ENCODE measurements around the gene C17orf58.
"Not testable (repeated sequence)": the region's sequence is repeated elsewhere in the genome, so short reads cannot be mapped to it uniquely, and the experiment has no call there.

C17orf58 gene

DNA sequence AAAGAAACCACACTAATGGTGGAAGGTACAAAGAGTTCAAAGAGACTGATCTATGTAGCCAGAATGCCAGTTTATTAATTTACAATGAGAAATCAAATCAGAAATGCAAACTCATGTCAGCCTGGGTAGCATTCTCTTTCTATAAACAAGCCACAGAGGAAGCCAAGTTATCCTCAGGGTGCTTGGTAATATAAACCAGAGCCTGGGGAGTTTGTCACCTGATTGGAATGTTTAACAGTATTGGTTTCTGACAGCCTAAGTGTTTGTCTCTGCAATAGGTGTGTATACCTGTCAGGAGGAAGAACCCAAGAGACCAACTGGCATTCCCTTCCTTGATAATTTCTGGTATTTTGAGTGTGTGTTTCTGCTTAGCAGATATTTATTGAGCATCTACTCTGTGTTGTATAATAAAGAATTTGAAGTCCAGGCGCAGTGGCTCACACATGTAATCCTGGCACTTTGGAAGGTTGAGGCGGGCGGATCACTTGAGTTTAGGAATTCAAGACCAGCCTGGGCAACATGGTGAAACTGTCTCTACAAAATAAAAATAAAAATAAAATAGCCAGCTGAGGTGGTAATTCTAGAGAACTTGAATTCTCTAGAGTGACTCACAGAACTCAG is 3.1 kb upstream of the C17orf58 start:
- no peak for DNase-seq

DNA sequence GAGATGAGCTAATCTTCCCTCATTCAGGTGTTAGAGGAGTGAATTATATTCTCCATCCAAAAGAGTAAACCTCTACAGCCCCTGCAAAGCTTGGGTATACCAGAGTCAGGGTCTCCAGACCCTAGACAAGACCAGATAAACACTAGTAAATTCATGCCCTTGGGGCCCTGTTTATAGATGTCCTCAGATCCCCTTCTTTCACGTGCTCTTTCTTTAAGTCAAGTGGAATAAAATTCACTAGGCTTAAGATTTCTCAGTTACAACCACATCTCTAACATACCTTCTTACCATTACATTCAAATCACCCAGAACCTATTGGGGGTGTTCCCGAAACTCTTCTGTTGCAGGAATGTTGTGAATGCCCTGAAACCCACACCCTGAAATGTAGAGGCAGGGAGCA is 2.2 kb upstream of the C17orf58 start:
- DNase-seq, result no peak

DNA sequence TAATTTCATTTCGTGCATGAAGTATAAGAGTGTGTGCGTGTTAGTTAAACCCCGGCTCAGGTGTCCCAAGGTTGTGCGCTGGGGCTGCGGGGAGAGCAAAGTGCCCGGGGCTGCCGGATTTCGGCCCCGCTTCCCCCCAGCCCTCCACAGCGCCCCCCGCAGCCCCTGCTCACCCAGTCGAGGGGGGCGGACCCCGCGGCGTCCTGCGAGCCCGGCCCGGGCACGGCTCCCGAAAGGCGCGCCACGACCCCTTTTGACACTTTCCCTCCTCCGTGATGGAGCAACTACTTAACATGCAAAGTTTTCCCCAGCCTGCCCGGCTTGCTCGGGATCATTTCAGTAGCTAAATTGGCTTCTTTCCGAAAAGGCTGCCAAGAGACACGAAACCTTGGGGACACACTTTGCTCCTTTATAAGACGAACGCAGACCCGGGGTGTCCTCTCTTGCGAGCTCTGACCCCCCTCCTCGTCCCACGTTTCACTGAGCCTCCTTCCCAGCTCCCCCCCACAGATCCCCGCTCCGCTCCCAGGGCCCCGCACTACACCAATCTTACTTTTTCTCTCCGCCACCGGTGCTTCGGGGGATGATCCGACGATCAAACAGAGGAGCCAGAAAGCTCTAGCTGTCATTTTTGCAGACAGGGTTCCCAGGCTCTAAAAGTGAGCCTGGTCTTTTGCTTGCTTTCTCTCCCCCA is 552 bp downstream of the C17orf58 start:
- no peak for DNase-seq

DNA sequence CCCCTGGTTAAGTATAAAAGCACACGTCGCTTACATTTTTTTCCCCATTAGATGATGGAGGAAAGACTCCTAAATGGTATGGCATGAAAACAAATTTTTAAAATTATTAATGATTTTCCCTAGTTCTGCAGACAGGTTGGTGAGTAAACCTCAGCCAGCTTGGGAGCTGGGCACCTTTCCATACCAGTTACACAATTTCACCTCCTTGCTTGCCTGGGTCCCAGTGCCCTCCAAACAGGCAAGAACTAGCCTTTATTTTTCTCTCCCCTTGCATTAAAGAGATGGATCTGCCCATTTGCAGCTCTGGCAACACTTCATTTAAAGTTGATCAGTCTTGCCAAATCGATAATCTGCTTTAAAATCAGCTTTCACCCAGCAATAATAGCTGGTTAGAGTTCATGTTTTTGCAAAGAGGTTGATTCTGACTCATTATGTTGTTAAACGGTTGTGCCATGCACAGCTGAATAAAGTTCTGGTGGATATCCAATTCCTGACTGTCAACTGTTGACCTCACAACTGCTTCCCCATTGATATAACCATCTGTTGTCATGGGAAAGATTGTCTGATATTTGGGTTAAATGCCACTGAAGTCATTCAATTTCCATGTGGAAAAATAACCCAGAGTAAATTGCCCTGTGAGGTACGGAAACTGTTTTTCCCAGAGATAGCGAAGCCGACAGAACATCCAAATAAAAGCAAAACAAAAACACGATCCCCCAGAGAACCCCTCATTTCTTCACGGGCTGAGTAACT is 1.3 kb downstream of the C17orf58 start:
- no peak for DNase-seq

DNA sequence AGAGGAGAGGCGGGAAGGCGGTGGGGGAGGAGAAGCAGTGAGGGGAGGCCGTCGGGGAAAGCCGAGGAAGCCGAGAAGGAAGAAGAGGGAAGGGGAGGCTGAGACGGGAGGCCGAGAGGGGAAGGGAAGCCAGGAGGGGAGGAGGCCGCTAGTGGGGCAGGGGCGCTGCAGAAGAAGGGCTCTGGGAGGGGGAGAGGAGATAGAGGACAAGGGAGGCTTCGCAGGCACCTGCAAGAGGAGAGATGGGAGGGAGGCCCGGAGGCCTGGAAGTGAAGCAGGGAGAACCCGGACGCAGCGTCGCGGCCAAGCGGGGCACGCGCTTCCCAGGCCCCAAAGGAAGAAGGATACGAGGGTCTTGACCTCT is 2.3 kb downstream of the C17orf58 start:
- no peak for DNase-seq

DNA sequence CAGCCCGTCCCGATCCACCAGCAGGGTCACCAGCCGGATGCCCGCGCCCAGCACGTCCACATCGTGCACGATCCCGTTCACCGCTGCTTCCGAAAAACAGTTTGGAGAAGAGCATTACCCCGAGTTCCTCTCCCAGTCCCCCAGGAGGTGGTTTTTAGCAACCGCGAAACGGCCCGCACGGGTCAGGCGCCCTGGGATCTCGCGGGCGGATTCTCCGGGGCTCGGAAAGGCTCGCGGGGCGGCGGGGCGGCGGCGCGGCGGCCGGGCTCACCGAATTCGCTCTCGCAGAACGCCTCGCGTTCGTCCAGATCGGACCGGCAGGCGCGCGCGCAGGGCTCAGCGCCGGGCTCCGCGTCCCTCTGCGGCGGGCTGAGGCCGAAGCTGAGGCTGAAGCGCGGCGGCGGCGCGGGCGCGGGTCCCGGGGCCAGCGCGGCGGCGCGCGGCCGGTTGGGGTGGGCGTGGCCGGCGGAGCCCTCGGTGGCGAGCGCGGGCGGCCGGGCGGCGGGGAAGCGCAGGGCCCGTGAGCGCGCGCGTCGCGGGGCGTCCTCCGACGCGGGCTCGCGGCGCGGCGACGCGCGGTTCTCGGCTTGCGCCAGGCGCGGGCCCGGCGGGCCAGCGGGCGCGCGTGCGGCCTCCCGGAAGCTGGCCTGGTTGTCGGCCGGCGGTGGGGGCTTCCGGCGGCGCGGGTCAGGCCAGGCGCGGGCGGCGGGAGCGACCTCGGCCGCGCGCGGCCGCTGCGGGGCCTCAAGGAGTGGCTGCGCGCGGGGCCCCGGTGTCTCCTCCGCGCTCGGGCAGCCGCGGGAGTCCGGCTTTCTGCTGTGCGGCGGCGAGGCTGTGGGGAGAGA is 2.9 kb downstream of the C17orf58 start:
- peak; percentile 52 for DNase-seq

DNA sequence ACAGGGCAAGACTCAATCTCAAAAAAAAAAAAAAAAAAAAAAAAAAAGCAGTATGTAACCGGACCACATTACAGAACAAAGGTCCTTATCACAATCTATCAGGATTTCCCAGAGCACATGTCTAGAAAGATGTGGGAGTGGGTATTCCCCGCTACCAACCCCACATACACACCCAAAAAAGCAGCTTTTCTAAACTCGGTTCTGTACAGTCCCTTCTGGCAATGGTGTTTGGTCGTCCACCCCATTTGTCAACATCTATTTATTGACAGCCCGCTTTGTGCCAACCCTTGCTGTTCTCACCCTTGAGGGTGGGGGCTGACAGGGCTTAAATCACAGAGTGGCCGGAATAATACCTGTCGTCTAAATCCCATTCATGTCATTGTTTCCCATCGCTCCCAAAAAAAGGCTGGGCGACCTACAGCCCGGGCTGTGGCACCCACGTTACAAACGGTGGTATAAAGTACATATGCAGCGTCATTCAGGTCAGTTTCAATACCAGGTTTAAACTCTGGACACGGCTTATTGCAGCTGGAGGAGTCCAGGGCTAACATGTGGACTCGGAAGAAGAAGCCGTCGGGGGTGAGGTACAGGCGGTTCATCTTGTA is 3.6 kb downstream of the C17orf58 start:
- DNase-seq, result no peak

DNA sequence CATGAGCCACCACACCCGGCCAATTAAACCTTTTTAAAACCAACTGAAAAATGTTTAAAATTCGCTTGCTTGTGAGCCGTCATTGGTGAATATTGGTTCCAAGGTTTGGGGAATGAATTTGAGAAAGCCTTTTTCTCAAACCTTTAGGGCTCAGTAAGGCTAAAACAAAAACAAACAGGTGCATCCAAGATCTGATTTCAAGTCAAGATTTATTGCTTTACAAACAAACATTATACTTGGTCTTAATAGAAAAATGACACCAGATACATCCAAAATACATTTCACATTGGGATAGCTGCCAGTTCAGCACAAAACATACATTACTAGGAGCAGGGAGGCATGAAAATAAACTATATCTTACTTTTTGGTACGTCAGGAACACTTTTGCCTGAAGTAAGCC is 5.4 kb downstream of the C17orf58 start:
- DNase-seq, result no peak

DNA sequence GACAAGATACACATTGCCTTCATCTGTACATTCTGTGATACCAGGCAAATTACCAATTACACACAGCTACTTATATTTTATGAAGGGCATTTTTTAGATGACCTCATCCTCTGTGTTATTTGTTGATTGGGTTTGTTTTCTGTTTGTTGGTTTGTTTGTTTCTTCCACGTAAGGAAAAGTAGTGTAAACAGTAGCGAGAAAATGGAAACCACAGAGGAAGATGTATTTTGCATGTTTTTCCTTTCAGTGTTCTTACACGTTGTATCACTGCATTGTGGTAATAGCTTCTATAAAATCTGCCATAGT is 12.9 kb downstream of the C17orf58 start:
- no peak for DNase-seq

DNA sequence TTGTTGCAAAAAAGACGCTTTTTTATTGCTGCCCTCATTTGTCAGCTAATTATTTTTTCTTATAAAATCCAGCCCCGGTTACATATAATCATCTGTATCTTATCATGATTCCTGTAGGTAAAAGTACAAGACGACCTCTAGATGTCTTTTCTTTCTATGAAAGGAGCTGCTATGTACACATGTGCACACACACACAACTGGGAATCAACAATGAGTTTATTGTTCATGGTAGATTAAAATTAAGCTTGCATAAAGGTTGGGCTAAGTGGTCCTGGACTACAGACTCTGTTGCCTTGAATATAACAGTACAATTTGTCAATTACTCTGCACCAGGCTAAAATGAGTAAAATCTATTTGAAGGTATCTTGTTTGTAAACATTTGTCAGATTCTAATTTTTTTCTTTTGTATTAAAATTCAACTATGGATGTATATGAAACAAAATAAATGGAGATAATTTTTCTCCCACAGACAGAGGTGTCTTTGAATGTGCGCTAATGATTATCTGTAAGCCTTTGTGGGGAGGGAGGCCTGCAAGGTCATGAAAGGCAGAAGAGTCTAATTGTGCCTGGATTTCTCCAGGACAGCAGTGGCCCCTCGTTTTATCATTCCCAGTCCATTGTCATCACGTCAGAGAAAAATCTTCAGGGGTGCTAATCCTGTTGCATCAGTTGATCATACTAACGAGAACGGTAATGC is 13.4 kb downstream of the C17orf58 start:
- no peak for DNase-seq

DNA sequence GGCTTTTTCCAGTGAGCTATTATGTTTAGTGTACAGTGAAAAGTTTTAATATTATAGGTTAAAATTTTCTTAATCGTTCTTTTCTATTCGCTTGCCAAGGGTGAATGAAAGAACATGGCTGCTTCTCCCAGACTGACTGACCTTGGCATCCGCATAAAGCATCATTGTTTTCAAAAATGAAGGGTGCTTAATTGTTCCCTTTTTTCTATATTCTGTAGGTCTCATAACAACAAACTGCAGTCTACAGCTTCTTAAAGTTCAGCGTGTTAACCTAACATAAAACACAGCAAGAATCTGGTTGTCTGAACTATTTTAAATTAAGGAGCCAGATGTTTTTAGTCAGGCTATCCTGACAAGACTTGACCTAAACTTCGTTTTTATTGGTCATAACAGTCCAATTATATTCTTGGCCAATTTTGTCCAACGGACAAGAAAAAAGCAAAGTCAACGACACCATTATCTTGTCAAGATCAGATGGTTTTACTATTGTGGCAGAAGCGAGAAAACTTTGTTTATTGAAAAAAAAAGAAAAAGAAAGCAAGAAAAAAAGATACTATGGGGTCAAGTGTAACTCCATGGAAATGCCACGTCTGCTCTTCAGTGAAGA is 14.1 kb downstream of the C17orf58 start:
- no peak for DNase-seq

DNA sequence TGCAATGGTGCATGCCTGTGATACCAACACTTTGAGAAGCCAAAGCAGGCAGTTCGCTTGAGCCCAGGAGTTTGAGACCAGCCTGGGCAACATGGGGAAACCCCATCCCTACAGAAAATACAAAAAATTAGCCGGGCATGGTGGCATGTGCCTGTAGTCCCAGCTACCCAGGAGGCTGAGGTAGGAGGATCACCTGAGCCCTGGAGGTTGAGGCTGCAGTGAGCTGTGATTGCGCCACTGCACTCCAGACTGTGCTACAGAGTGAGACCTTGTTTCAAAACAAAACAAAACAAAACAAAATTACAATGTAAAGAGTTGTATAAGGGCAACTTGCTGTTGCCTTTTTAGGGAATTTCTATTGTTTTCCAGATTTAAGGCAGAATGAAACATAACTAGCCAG is 15.4 kb downstream of the C17orf58 start:
- not testable (repeated sequence) for DNase-seq

DNA sequence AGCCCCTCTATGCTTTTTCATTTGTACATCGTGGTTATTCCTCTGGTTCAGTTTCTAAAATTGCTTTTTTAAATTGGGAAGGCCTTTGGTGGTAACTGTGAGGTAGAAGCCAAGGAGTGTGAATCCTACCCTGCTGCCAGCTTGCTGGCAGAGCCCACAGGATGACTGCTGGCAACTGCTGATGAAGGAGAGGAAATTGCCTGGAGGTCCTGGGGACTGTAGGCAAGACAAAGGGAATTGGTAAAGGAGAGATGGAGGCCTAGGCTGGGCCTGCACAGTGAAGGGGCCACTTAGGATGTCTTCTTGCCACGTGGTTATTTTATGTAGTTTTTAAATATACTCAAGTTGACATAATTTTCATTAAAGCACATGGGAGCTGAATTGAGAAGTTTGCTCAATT is 15.8 kb downstream of the C17orf58 start:
- DNase-seq, result no peak

DNA sequence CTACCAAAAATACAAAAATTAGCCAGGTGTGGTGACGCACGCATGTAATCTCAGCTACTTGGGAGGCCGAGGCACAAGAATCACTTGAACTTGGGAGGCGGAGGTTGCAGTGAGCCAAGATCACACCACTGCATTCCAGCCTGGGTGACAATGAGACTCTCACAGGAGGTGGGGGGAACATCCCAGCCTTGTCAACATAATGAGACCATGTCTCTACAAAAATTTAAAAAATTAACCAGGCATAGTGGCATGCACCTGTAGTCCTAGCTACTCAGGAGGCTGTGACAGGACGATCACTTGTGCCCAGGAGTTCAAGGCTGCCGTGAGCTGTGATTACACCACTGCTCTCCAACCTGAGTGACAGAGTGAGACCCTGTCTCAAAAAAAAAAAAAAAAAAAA is 20.0 kb downstream of the C17orf58 start:
- DNase-seq, result not testable (repeated sequence)

DNA sequence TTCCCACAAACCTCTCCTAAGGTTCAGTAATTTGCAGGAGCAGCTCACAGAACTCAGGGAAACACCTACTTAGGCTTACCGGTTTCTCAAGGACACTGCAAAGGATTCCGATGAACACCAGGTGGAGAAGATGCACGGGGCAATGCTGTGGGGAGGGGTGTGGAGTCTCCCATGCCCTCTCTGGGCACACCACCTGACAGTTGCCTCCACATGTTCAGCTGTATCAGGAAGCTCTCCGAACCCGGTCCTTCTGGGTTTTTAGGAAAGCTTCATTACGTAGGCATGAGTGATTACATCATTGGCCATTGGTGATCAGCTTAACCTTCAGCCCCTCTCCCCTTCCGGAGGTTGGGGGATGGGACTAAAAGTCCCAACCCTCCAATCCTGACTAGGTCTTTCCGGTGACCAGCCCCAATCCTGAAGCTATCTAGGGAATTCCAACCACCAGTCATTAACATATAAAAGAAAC is 21.6 kb downstream of the C17orf58 start:
- no peak for DNase-seq

DNA sequence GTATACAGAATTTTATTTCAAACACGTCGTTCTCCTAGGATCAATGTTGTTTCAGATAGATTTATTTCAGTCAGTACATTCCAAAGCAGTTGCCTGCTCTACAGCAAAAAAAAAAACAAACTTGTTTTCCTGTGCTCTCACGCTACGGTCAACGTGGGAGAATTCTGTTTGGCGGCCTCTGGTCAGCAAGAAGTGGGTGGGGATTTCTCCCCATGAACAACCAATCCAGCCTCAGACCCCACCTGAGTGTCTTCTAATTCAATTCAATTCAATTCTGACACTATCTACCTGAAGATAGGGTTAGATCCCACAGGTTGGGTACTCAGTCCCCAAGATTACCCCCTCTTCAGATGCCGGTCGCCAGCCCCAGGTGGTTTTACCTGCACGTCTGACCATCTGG is 22.1 kb downstream of the C17orf58 start:
- DNase-seq, result no peak

DNA sequence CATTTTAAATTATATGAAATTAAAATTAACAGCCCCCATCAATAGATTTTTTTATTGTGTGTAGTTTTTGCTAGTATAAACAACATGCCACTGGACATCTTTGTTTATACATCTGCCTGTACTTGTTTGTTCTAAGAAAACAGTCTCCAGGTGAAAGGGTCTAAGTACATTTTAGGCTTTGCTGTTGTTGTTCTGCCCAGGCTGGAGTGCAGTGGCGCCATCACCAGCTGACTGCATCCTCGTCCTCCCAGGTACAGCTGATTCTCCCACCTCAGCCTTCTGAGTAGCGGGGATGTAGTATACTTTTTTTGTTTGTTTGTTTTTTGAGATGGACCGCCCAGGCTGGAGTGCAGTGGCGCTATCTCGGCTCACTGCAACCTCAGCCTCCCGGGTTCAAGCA is 25.5 kb downstream of the C17orf58 start:
- DNase-seq, result no peak

DNA sequence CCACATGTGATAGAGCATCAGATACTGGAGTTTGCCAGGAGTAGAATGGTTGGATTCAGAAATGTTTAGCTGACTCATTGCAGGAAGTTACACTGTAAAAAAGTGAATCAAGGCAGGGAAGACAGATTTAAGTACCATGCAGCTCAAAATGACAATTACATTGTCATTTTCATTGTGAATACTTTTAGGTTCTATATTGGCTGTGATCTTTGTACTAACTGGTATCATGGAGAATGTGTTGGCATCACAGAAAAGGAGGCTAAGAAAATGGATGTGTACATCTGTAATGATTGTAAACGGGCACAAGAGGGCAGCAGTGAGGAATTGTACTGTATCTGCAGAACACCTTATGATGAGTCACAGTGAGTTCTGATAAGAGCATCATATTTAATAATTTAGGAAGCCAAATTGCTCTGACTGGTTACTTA is 33.1 kb downstream of the C17orf58 start:
- peak; percentile 50 for DNase-seq

DNA sequence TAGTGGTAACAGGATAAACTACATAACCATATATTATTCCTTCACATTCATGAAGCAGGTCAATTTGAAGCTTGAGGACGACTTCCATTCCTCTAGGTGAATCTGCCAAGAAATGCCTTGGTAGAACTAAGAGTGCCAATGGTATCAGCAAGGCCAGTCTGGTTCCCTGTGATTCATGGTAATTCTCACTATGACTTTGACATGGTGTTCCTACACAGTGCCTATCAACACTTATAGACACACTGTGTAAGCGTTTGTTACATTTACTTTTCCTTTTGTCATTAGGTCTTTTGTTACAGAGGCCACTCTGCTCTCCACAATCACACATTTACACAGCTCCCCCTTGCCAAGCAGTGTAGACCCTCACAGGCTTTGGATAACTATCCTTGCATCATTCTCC is 34.1 kb downstream of the C17orf58 start:
- not testable (repeated sequence) for DNase-seq

DNA sequence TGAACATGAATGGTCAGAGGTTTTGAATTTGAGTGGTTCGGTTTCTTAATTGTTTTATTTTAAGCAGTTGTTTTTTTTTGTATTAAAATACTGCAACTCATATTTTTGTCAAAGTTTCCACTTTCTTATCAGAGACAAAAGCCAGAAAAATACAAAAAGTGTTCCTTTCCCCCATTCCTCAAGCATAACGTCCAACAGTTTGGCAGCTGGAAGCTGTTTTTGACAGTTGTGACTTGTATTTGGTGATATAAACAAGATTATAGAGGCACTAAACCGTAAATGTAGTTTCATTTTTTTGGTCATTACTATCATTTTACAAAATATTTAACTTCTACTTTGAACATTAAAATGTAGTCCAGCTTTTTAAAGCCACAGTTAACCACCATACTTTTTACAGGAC is 36.0 kb downstream of the C17orf58 start:
- DNase-seq, result not testable (repeated sequence)

DNA sequence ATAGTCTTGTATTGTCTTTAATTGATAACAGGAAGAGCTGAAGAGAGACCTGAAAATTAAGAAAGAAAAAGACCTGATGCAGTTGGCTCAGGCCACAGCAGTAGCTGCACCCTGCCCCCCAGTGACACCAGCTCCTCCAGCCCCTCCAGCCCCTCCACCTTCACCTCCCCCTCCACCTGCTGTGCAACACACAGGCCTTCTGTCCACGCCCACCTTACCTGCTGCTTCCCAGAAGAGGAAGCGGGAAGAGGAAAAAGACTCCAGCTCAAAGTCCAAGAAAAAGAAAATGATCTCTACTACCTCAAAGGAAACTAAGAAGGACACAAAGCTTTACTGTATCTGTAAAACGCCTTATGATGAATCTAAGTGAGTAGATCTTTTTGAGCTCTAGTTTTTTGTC is 36.8 kb downstream of the C17orf58 start:
- DNase-seq, result no peak

DNA sequence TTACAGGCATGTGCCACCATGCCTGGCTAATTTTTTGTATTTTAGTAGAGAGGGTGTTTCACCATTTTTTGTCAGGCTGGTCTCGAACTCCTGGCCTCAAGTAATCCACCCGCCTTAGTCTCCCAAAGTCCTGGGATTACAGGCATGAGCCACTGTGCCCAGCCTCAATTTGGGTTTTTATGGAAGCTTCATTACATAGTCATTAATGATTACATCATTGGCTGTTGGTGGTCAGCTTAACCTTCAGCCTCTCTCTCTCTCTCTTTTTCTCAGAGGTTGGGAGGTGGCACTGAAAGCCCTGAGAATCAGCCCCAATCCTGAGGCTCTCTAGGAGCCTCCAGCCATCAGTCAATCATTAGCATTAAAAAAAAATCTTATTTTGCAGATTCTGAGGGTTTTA is 45.3 kb downstream of the C17orf58 start:
- no peak for DNase-seq

All from NCI-H1048 (cell line).